Measurements from ENCODE around the gene PLOD1.

The PLOD1 gene

GRCh38 chr1:11955221-11955620, 20.7 kb downstream of the PLOD1 start:
- Histone ChIP-seq H4K91ac (ENCODE audit: low read length) (no peak overlapping the region), H3K79me1 (replicated peaks; ENCODE audit: low read length, poor library complexity, severe bottlenecking) (peaks cover 3% of the 10 kb centered on the region), H3K4ac (ENCODE audit: low read depth in 1 of 2, low read length in 2 of 2) (no peak overlapping the region), H2BK120ac (ENCODE audit: low read depth, low read length) (no peak overlapping the region), H2BK12ac (ENCODE audit: low read length in 2 of 2) (no peak overlapping the region), H2AFZ (ENCODE audit: low read depth, low read length) (no peak overlapping the region), H3K4me3 (ENCODE audit: insufficient read depth in 1 of 2, low read depth in 1 of 2, low read length in 2 of 2) (no peak overlapping the region), H4K8ac (ENCODE audit: low read length) (no peak overlapping the region), H3K14ac (ENCODE audit: low read length in 2 of 2) (no peak overlapping the region), H2AK5ac (ENCODE audit: low read length, severe bottlenecking) (no peak overlapping the region), H2BK15ac (ENCODE audit: low read depth, poor library complexity, severe bottlenecking) (no peak overlapping the region), H3K4me2 (ENCODE audit: low read length, poor library complexity, severe bottlenecking) (no peak overlapping the region), H2BK5ac (ENCODE audit: low read depth, low read length, poor library complexity, severe bottlenecking) (no peak overlapping the region), H3K27me3 (ENCODE audit: control insufficient read depth in 1 of 2, insufficient read depth in 1 of 2, low read length in 2 of 2) (no peaks in the 10 kb centered on the region), H3K4me1 (ENCODE audit: control insufficient read depth, insufficient read depth, low read depth, low read length) (peaks cover under 1% of the 10 kb centered on the region), H3K36me3 (ENCODE audit: control insufficient read depth in 1 of 2, insufficient read depth in 2 of 2, low read depth in 1 of 2, low read length in 2 of 2) (peaks cover 43 to 65% of the 10 kb centered on the region in 2 experiments), H3K9ac (ENCODE audit: low read length) (no peak overlapping the region), H3K27ac (ENCODE audit: low read length, poor library complexity, severe bottlenecking) (no peak overlapping the region), H3K9me3 (ENCODE audit: control insufficient read depth, low read length) (no peaks in the 10 kb centered on the region), H3K23ac (ENCODE audit: low read length in 2 of 2) (no peak overlapping the region), H3K18ac (ENCODE audit: low read depth in 1 of 2, low read length in 2 of 2) (no peak overlapping the region)
- WGBS: 80% methylated on average over 6 of the region's 6 CpGs
- DNase-seq: no peak

GRCh38 chr1:11957398-11957797, 22.9 kb downstream of the PLOD1 start:
- Histone ChIP-seq H3K4me2 (ENCODE audit: low read length, poor library complexity, severe bottlenecking) (no peak overlapping the region), H3K18ac (ENCODE audit: low read depth in 1 of 2, low read length in 2 of 2) (no peak overlapping the region), H2AFZ (ENCODE audit: low read depth, low read length) (no peak overlapping the region), H2BK120ac (ENCODE audit: low read depth, low read length) (no peak overlapping the region), H3K4me3 (ENCODE audit: insufficient read depth in 1 of 2, low read depth in 1 of 2, low read length in 2 of 2) (no peak overlapping the region), H4K91ac (ENCODE audit: low read length) (no peak overlapping the region), H2BK12ac (ENCODE audit: low read length in 2 of 2) (no peak overlapping the region), H2BK5ac (ENCODE audit: low read depth, low read length, poor library complexity, severe bottlenecking) (no peak overlapping the region), H2AK5ac (ENCODE audit: low read length, severe bottlenecking) (no peak overlapping the region), H3K36me3 (ENCODE audit: control insufficient read depth in 1 of 2, insufficient read depth in 2 of 2, low read depth in 1 of 2, low read length in 2 of 2) (peaks cover 36 to 61% of the 10 kb centered on the region in 2 experiments), H3K9me3 (ENCODE audit: control insufficient read depth, low read length) (no peaks in the 10 kb centered on the region), H3K4me1 (ENCODE audit: control insufficient read depth, insufficient read depth, low read depth, low read length) (peaks cover 5% of the 10 kb centered on the region), H3K79me1 (replicated peaks; ENCODE audit: low read length, poor library complexity, severe bottlenecking) (peaks cover 3% of the 10 kb centered on the region), H3K9ac (ENCODE audit: low read length) (no peak overlapping the region), H3K14ac (ENCODE audit: low read length in 2 of 2) (no peak overlapping the region), H3K4ac (ENCODE audit: low read depth in 1 of 2, low read length in 2 of 2) (no peak overlapping the region), H3K27me3 (ENCODE audit: control insufficient read depth in 1 of 2, insufficient read depth in 1 of 2, low read length in 2 of 2) (no peaks in the 10 kb centered on the region), H3K27ac (ENCODE audit: low read length, poor library complexity, severe bottlenecking) (no peak overlapping the region), H4K8ac (ENCODE audit: low read length) (no peak overlapping the region), H2BK15ac (ENCODE audit: low read depth, poor library complexity, severe bottlenecking) (no peak overlapping the region), H3K23ac (ENCODE audit: low read length in 2 of 2) (no peak overlapping the region)
- DNase-seq: no peak
- WGBS: 94% methylated on average over 5 of the region's 5 CpGs

GRCh38 chr1:11957897-11958296, 23.4 kb downstream of the PLOD1 start:
- no peak overlapping the region for H4K8ac ChIP-seq (ENCODE audit: low read length)
- peaks cover 5% of the 10 kb centered on the region for H3K4me1 ChIP-seq (ENCODE audit: control insufficient read depth, insufficient read depth, low read depth, low read length)
- no peak overlapping the region for H2BK5ac ChIP-seq (ENCODE audit: low read depth, low read length, poor library complexity, severe bottlenecking)
- no peaks in the 10 kb centered on the region for H3K9me3 ChIP-seq (ENCODE audit: control insufficient read depth, low read length)
- H2BK120ac ChIP-seq (ENCODE audit: low read depth, low read length): no peak overlapping the region
- WGBS: 91% methylated on average over 12 of the region's 12 CpGs
- no peak overlapping the region for H3K14ac ChIP-seq (ENCODE audit: low read length in 2 of 2)
- no peak overlapping the region for H3K23ac ChIP-seq (ENCODE audit: low read length in 2 of 2)
- no peaks in the 10 kb centered on the region for H3K27me3 ChIP-seq (ENCODE audit: control insufficient read depth in 1 of 2, insufficient read depth in 1 of 2, low read length in 2 of 2)
- no peak overlapping the region for H2BK12ac ChIP-seq (ENCODE audit: low read length in 2 of 2)
- no peak overlapping the region for H2AFZ ChIP-seq (ENCODE audit: low read depth, low read length)
- H3K79me1 ChIP-seq (replicated peaks; ENCODE audit: low read length, poor library complexity, severe bottlenecking): peaks cover 3% of the 10 kb centered on the region
- no peak for DNase-seq
- H4K91ac ChIP-seq (ENCODE audit: low read length): no peak overlapping the region
- H3K4me2 ChIP-seq (ENCODE audit: low read length, poor library complexity, severe bottlenecking): no peak overlapping the region
- no peak overlapping the region for H2BK15ac ChIP-seq (ENCODE audit: low read depth, poor library complexity, severe bottlenecking)
- H3K4me3 ChIP-seq (ENCODE audit: insufficient read depth in 1 of 2, low read depth in 1 of 2, low read length in 2 of 2): no peak overlapping the region
- no peak overlapping the region for H2AK5ac ChIP-seq (ENCODE audit: low read length, severe bottlenecking)
- no peak overlapping the region for H3K9ac ChIP-seq (ENCODE audit: low read length)
- peaks cover 35 to 57% of the 10 kb centered on the region in 2 experiments for H3K36me3 ChIP-seq (ENCODE audit: control insufficient read depth in 1 of 2, insufficient read depth in 2 of 2, low read depth in 1 of 2, low read length in 2 of 2)
- no peak overlapping the region for H3K27ac ChIP-seq (ENCODE audit: low read length, poor library complexity, severe bottlenecking)
- no peak overlapping the region for H3K18ac ChIP-seq (ENCODE audit: low read depth in 1 of 2, low read length in 2 of 2)
- no peak overlapping the region for H3K4ac ChIP-seq (ENCODE audit: low read depth in 1 of 2, low read length in 2 of 2)

- Histone ChIP-seq H2BK120ac (ENCODE audit: low read depth, low read length) (no peak overlapping the region), H4K91ac (ENCODE audit: low read length) (no peak overlapping the region), H3K4me3 (ENCODE audit: insufficient read depth in 1 of 2, low read depth in 1 of 2, low read length in 2 of 2) (no peak overlapping the region), H3K79me1 (replicated peaks; ENCODE audit: low read length, poor library complexity, severe bottlenecking) (no peaks in the 10 kb centered on the region), H3K18ac (ENCODE audit: low read depth in 1 of 2, low read length in 2 of 2) (no peak overlapping the region), H3K23ac (ENCODE audit: low read length in 2 of 2) (no peak overlapping the region), H3K9me3 (ENCODE audit: control insufficient read depth, low read length) (no peaks in the 10 kb centered on the region), H2AFZ (ENCODE audit: low read depth, low read length) (no peak overlapping the region), H2BK15ac (ENCODE audit: low read depth, poor library complexity, severe bottlenecking) (no peak overlapping the region), H3K4ac (ENCODE audit: low read depth in 1 of 2, low read length in 2 of 2) (no peak overlapping the region), H2AK5ac (ENCODE audit: low read length, severe bottlenecking) (no peak overlapping the region), H2BK12ac (ENCODE audit: low read length in 2 of 2) (no peak overlapping the region), H4K8ac (ENCODE audit: low read length) (no peak overlapping the region), H3K4me1 (ENCODE audit: control insufficient read depth, insufficient read depth, low read depth, low read length) (peaks cover 5% of the 10 kb centered on the region), H2BK5ac (ENCODE audit: low read depth, low read length, poor library complexity, severe bottlenecking) (no peak overlapping the region), H3K9ac (ENCODE audit: low read length) (no peak overlapping the region), H3K27ac (ENCODE audit: low read length, poor library complexity, severe bottlenecking) (no peak overlapping the region), H3K4me2 (ENCODE audit: low read length, poor library complexity, severe bottlenecking) (no peak overlapping the region), H3K14ac (ENCODE audit: low read length in 2 of 2) (no peak overlapping the region), H3K36me3 (ENCODE audit: control insufficient read depth in 1 of 2, insufficient read depth in 2 of 2, low read depth in 1 of 2, low read length in 2 of 2) (peaks cover 56 to 65% of the 10 kb centered on the region in 2 experiments), H3K27me3 (ENCODE audit: control insufficient read depth in 1 of 2, insufficient read depth in 1 of 2, low read length in 2 of 2) (no peaks in the 10 kb centered on the region)
- no peak for DNase-seq
- WGBS: 98% methylated on average over 4 of the region's 5 CpGs
Observed at GRCh38 chr1:11960276-11960675, 25.8 kb downstream of the PLOD1 start.
